ENCODE measurements around the gene XPO6. TPM values are rescaled to one million over a fixed set of nuclear protein-coding genes. Genes with fewer than 3 reads are reported as not detected.
"Not testable (repeated sequence)": the region's sequence is repeated elsewhere in the genome, so short reads cannot be mapped to it uniquely, and the experiment has no call there.

The XPO6 gene
- total RNA-seq, 1 donor from 2014 or later: 59.4 TPM

DNA sequence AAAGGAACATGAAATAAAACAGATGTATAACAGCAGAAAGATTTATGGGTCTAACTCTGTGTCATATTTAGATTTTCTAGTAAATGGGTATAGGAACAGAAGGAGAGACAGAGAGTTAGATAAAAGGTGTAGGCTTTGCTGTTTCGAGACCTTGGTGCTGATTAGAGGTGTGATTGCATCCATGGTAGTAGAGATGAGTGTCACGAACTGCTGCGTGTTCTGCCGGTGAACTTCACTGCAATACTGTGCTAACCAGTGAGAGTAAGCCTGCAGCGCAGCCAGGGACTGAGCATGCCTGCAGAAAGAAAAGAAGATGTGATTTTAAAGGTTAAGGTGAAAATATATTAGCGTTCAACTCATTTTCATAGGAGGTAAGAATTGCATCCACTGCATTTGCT lies 94.6 kb downstream of the XPO6 start:
- DNase-seq (ENCODE audit: low read depth in 2 of 2): no peak

DNA sequence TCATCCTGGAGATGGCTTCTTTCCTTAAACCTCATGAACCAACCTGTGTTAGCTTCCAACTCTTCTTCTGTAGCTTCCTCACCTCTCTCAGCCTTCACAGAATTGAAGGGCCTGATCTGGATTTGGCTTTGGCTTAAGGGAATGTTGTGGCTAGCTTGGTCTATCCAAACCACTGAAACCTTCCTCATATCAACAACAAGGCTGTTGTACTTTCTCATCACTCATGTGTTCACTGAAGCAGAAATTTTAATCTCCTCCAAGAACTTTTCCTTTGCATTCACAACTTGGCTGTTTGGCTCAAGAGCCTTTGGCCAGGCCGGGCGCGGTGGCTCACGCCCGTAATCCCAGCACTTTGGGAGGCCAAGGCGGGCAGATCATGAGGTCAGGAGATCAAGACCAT lies 95.9 kb downstream of the XPO6 start:
- not testable (repeated sequence) for DNase-seq (ENCODE audit: low read depth in 2 of 2)

DNA sequence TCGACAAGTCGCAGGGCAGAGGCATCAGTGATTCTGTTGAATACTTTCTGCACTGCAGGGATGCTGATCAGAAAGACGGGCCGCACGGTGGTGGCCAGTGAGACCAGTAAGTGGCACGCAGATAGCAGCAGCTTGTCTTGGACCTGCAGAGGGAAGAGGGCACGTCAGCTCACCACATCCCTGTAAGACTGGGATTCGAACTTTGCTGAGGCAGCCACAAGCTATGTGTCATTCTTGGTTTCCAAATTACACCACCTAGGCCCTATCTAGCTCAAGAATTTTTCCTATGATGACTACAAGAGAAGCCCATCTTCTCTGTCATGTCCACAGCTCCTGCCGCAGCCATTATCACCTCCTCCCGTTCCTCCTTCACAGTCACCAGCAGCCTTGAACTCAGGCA lies 98.9 kb downstream of the XPO6 start:
- no peak for DNase-seq (ENCODE audit: low read depth in 2 of 2)

DNA sequence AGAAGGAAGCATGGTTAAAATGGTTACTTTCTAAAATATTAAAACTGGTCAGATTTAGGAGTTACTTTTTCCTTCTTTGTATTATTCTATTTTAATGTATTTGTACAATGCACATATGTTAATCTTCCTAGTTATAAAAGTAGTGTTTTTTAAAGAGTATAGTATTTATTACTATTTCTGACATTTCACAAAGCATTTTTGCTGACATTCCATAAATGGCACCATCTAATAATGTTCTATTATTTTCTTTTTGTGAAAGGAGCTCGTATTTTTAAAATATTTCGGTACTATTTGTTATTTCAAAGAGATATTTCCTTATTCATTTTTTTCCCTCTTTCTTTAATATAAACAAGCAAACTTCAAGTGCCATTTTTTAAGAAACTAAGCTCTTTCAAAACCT lies 100.8 kb downstream of the XPO6 start:
- DNase-seq (ENCODE audit: low read depth in 2 of 2): no peak

DNA sequence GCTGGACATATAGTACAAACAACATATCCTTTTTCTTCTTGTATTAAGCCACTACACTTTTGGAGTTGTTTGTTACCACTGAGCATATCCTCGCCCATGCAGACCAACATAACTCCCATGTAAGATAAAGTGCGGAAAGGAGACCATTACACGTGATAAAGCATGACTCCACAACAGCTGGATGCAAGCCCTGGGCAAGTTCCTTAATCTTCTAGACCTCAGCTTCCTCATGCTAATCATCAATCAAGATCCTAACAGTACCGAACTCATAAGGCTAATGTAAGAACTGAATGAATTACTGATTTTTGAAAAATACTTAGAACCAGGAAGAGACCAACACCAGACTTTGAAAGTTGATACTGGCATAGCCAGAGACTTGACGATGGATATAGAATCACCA lies 101.3 kb downstream of the XPO6 start:
- DNase-seq (ENCODE audit: low read depth in 2 of 2): no peak

DNA sequence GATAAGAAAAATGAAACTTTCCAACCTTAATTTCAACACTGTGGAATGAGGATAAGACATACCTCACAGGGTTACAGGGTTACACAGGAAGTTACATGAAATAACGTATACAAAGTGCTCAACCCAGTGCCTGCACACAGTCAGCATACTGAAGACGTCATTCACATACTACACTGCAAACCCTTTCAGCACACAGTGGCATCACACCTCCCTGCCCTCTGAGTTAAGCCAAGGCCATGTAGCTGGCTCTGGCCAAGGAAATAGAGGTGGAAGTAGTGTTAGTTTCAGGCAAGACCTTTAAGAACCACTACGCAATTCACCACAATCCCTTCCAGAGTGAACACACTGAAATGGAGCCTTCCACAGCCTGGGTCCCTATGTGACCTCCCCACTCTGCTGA lies 101.7 kb downstream of the XPO6 start:
- no peak for DNase-seq (ENCODE audit: low read depth in 2 of 2)

GRCh38 chr16:28108590-28109247 lies 103.0 kb downstream of the XPO6 start:
- DNase-seq (ENCODE audit: low read depth in 2 of 2): no peak

DNA sequence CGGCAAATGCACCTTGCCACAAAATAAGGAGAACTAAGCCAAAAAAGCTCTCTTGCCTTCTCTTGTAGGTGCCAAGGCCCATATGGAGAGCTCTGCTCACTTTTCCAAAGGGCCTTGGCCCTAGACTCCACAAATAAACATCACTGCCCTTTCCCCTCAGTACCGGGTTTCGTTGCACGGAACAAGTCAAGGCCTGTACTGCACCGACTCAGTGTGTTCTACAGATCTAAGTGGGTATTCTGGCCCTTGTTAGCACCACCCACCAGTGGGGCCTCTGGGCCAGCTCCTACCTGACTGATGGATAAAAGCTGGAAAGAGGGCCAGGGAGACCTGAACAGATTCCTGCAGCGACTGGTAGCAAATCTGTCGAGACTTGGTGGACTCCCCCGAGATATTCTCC lies 104.5 kb downstream of the XPO6 start:
- DNase-seq (ENCODE audit: low read depth in 2 of 2): no peak

- DNase-seq (ENCODE audit: low read depth in 2 of 2): no peak
Measured at GRCh38 chr16:28106467-28107215, 105.1 kb downstream of the XPO6 start.

DNA sequence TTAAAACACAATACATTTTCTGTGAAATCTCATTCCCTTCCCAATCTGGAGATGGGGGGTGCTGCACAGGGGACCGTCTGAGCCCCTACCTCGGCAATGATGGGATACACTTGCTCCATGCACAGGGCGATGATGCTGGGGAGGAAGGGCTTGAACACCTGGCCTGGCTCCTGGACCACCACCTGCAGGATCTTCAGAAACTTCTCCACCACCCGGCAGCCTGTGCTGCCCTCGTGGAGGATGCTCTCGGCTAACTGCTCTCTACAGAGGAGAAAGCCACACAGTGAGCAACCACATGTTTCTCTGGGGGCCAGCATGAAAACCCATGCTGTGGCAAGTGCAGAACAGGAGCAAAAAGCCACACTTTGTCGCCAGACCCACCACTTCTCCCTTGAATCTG lies 105.8 kb downstream of the XPO6 start:
- DNase-seq (ENCODE audit: low read depth in 2 of 2): no peak

GRCh38 chr16:28105297-28105696 lies 106.5 kb downstream of the XPO6 start:
- no peak for DNase-seq (ENCODE audit: low read depth in 2 of 2)

GRCh38 chr16:28104404-28104803 lies 107.4 kb downstream of the XPO6 start:
- no peak for DNase-seq (ENCODE audit: low read depth in 2 of 2)

DNA sequence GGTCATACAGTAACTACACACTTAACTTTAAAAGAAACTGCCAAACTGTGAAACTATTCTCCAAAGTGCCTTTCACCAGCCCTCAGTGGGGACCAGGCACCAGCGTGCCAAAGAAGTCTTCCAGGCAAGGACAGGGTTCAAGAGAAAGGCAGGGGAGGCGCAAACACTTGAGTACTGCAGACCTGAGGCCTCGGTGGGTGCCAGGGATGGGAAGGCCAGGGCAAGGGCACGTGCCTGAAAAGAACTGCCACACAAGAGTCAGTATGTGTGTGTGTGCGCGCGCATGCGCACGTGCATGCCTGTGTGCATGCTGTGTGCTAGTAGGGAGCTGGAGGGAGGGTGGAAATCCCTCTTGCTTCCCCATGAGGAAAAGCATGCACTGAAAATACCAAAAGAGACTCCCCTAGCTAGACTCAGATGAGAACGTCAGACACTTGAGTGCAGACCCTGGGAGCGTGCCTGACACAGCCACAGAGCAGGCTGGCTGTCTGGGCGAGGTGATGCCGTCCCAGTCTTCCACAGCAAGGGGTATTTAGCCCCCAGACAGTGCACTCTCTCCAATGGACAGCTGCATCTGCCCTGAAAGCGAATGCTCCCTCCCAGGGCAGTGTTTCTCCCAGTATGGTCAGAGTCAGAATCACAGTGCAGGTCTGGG lies 108.1 kb downstream of the XPO6 start:
- no peak for DNase-seq (ENCODE audit: low read depth in 2 of 2)

DNA sequence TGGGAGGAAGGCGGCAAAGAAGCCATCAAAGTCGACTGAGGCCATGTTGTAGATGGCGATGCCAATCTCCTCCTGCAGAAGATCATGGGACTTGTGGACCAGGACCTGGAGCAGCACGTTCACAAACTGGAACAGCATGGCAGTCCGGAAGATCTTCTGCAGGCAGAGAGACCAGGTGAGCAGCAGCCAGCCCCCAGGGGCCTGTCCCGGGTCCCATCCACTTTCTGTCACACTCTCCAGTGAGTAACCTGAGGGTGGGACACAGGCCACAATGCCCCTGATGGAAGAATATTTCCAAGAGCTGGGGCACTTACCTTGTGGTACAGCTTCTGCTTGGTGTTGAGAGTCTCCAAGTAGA lies 110.3 kb downstream of the XPO6 start:
- no peak for DNase-seq (ENCODE audit: low read depth in 2 of 2)

DNA sequence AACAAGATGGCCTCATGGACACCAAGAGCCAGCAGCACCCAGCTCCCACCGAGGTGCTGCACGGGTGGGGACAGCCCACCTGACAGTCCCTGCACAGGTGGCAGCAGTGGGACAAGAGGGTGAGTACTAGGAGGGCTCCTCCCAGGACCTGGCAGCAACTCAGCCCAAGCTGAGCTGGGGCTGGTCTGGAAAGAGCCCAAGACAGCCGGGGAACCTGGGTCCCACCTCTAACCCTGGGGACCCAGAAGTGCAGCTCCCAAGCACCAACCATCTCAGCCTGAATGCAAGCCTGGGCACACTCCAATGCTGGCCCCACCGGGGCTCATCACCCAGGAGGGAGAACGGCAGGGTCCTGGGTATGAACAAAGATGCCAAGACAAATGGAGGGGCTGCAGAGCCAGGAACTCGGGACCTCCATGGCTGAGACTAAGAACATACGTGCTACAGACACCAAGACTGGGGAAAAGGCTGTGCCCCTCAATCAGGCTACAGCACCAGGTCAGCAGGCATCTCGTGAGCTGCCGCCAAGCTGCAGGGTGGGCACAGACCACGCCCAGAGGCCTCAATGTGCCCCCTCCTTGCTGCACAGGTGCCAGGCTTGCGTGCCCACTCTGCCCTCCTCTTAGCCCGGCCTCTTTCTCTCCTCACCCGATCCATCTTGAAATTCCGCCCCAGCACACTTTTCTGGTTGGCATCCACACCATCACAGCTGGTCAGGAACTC lies 110.8 kb downstream of the XPO6 start:
- DNase-seq (ENCODE audit: low read depth in 2 of 2): no peak

- no peak for DNase-seq (ENCODE audit: low read depth in 2 of 2)
Measured at GRCh38 chr16:28098959-28099945, 112.5 kb downstream of the XPO6 start.

DNA sequence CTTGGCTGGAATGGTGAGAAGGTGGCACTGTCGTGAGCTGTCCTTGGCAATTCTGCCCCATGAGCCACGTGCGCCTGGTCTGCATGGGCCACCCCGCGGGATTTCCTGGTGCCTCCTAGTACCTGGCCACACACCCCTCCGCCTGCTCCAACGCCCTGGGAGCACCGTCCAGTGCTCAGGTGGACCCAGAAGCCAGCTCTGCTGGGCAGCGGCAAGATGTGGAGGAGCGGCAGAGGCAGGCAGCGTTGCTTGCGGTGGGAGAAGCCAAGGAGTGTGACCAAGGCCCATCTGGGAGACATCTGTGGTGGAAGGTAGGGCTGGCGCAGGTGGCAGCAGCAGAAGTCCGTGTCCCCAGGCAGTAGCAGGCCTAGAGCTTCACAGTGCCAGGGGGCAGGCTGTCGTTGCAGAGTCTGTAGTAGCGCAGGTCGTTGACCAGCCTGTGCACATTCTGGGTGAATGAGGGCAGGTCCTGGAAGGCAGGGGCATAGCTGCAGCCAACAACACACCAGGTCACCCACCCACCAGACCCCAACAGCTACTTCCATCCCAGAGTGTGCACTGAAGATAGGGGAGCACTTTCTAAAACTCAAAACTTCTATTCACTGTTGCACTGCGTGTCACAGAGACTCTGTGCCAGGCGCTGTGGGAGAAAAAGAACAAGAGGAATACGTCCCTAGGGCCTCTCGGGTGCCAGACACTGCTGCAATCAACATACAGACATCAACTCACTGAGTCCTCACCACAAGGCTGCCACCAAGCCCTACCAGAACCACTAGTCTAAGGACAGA lies 113.4 kb downstream of the XPO6 start:
- no peak for DNase-seq (ENCODE audit: low read depth in 2 of 2)

GRCh38 chr16:28096983-28097899 lies 114.5 kb downstream of the XPO6 start:
- DNase-seq (ENCODE audit: low read depth in 2 of 2): no peak

GRCh38 chr16:28093385-28093725 lies 118.4 kb downstream of the XPO6 start:
- no peak for DNase-seq (ENCODE audit: low read depth in 2 of 2)

Measured in dermis microvascular lymphatic vessel endothelial cell (primary cell).